Upper lobe of right lung (tissue), 1 donor: ENCODE measurements around the gene ATAD3C. TPM values are rescaled to one million over a fixed set of nuclear protein-coding genes. Genes with fewer than 3 reads are reported as not detected.
A peak's percentile ranks its signal among the peaks of the same experiment; 100 is the strongest.
"Not testable (repeated sequence)": the region's sequence is repeated elsewhere in the genome, so short reads cannot be mapped to it uniquely, and the experiment has no call there.

Source experiments
- ATAC-seq: fragments of 200-7000 bp; cut with Tn5 transposase; one replicate; pipeline ENCODE4 v1.9.1; 2020; ENCODE audit warnings: mild to moderate bottlenecking, moderate library complexity
- DNase-seq: peaks from one replicate; pipeline ENCODE4 v3.0.0-alpha.2; 2020
- H3K27ac ChIP-seq: fragments of 200-600 bp; one replicate; pipeline ENCODE4 v1.8.0; 2022
- H3K27me3 ChIP-seq: fragments of 200-600 bp; one replicate; pipeline ENCODE4 v1.8.0; 2022; ENCODE audit warnings: mild to moderate bottlenecking
- H3K36me3 ChIP-seq: fragments of 200-600 bp; one replicate; pipeline ENCODE4 v1.8.0; 2022
- H3K4me1 ChIP-seq: fragments of 200-600 bp; one replicate; pipeline ENCODE4 v1.8.0; 2022
- H3K4me3 ChIP-seq: fragments of 200-600 bp; one replicate; pipeline ENCODE4 v1.8.0; 2022; ENCODE audit warnings: mild to moderate bottlenecking
- H3K9me3 ChIP-seq: fragments of 200-600 bp; one replicate; pipeline ENCODE4 v1.8.0; 2022
- CTCF ChIP-seq: fragments of 200-600 bp; IDR thresholded peaks from one replicate; pipeline ENCODE4 v1.8.0; 2022; ENCODE audit warnings: antibody characterized with exemption
- intact Hi-C: fragments of 100-400 bp; cut with DNase I; formaldehyde crosslinking; loops from one replicate; pipeline ENCODE4 v1.11.0; 2022
- total RNA-seq: library from RNA; stranded (reverse); fragmentation: NEBNext Ultra II Directional; extraction: Animal tissue kit (Norgen Biotek cat#: 25700); gene quantifications from one replicate; pipeline ENCODE4 v1.2.1, GENCODE V29; 2021
- donor health status: DM: no; HTN: yes; CAD: no; lungs with severe emphysema.

Gene ATAD3C
- total RNA-seq, 1 donor from 2014 or later = 10.4 TPM

GRCh38 chr1:1439546-1440261, 9.8 kb upstream of the ATAD3C start:
- intact Hi-C loops = no loop called here
- H3K9me3 ChIP-seq = no peaks in the 10 kb centered on the region
- H3K36me3 ChIP-seq = no peaks in the 10 kb centered on the region
- no peak for ATAC-seq
- H3K4me3 ChIP-seq = no peak overlapping the region
- H3K27me3 ChIP-seq = no peaks in the 10 kb centered on the region
- peaks cover 30% of the 10 kb centered on the region for H3K4me1 ChIP-seq
- no peak for TF ChIP-seq CTCF
- DNase-seq = no peak
- no peak overlapping the region for H3K27ac ChIP-seq

- Histone ChIP-seq H3K27me3 (no peaks in the 10 kb centered on the region), H3K36me3 (no peaks in the 10 kb centered on the region), H3K4me1 (peaks cover 23% of the 10 kb centered on the region), H3K27ac (no peak overlapping the region), H3K4me3 (no peak overlapping the region), H3K9me3 (no peaks in the 10 kb centered on the region)
- no peak for ATAC-seq
- no peak for TF ChIP-seq CTCF
- intact Hi-C loops = no loop called here
- no peak for DNase-seq
Measured at GRCh38 chr1:1440262-1441001, 9.1 kb upstream of the ATAD3C start.

- no peaks in the 10 kb centered on the region for H3K36me3 ChIP-seq
- H3K4me1 ChIP-seq = peaks cover 21% of the 10 kb centered on the region
- peak; percentile 80 for DNase-seq
- no peak overlapping the region for H3K4me3 ChIP-seq
- ATAC-seq = peak; percentile 77
- no peaks in the 10 kb centered on the region for H3K27me3 ChIP-seq
- no peaks in the 10 kb centered on the region for H3K9me3 ChIP-seq
- peak; percentile 90 for TF ChIP-seq CTCF
- peak overlapping the region; percentile 17 for H3K27ac ChIP-seq
- intact Hi-C loops = no loop called here
Measured at GRCh38 chr1:1441002-1441888, 8.2 kb upstream of the ATAD3C start.

- H3K4me3 ChIP-seq = no peak overlapping the region
- H3K36me3 ChIP-seq = no peaks in the 10 kb centered on the region
- DNase-seq (no peak), ATAC-seq (peak; percentile 52)
- TF ChIP-seq CTCF = no peak
- H3K9me3 ChIP-seq = no peaks in the 10 kb centered on the region
- intact Hi-C loops = no loop called here
- peaks cover 19% of the 10 kb centered on the region for H3K4me1 ChIP-seq
- no peaks in the 10 kb centered on the region for H3K27me3 ChIP-seq
- H3K27ac ChIP-seq = peak overlapping the region; percentile 17
Measured at GRCh38 chr1:1442069-1442770, 7.3 kb upstream of the ATAD3C start.

GRCh38 chr1:1446631-1447030, 2.9 kb upstream of the ATAD3C start:
- intact Hi-C loops, H3K27ac ChIP-seq, H3K4me3 ChIP-seq, DNase-seq, H3K36me3 ChIP-seq, H3K9me3 ChIP-seq, H3K27me3 ChIP-seq, ATAC-seq, H3K4me1 ChIP-seq: not testable (repeated sequence)

GRCh38 chr1:1450616-1451015, 1.1 kb downstream of the ATAD3C start:
- H3K4me1 ChIP-seq, intact Hi-C loops, H3K9me3 ChIP-seq, H3K27ac ChIP-seq, H3K4me3 ChIP-seq, ATAC-seq, DNase-seq, H3K27me3 ChIP-seq, H3K36me3 ChIP-seq: not testable (repeated sequence)
